ENCODE measurements around the gene EVX2. TPM values are rescaled to one million over a fixed set of nuclear protein-coding genes. Genes with fewer than 3 reads are reported as not detected.

EVX2 gene
- not detected for polyA plus RNA-seq (2013, experiment 1 of 2)
- polyA plus RNA-seq (2013, experiment 2 of 2), result not detected

- H3K79me1 ChIP-seq (ENCODE audit: low read depth, low read length), result no peaks in the 10 kb centered on the region
- no peak within 1 kb of the TSS for H3K18ac ChIP-seq (ENCODE audit: low read length)
- H2BK5ac ChIP-seq (ENCODE audit: low read length), result no peak within 1 kb of the TSS
- no peak within 1 kb of the TSS for H3K9ac ChIP-seq (ENCODE audit: low read depth, low read length, poor library complexity)
- H4K8ac ChIP-seq (ENCODE audit: low read depth, low read length), result no peak within 1 kb of the TSS
- H2AFZ ChIP-seq (ENCODE audit: low read length), result peak within 1 kb of the TSS; percentile 79
- peaks cover 62 to 100% (median 98%) of the 10 kb centered on the region in 3 experiments for H3K27me3 ChIP-seq (ENCODE audit: control insufficient read depth in 3 of 3, insufficient read depth in 3 of 3, low read depth in 1 of 3, low read length in 3 of 3)
- H2BK12ac ChIP-seq (ENCODE audit: low read length), result no peak within 1 kb of the TSS
- no peak within 1 kb of the TSS for H3K23ac ChIP-seq (ENCODE audit: low read depth, low read length, poor library complexity)
- no peak within 1 kb of the TSS for H2BK15ac ChIP-seq (ENCODE audit: low read length)
- no peak within 1 kb of the TSS for H2AK5ac ChIP-seq (ENCODE audit: low read depth, low read length)
- no peak within 1 kb of the TSS for H3K4ac ChIP-seq (ENCODE audit: low read length)
- H3K14ac ChIP-seq (ENCODE audit: low read length), result no peak within 1 kb of the TSS
- peaks cover 0 to 4% of the 10 kb centered on the region in 2 donors for H3K9me3 ChIP-seq (replicated peaks in 1 of 2; ENCODE audit: control insufficient read depth in 2 of 2, insufficient read depth in 1 of 2, low read depth in 1 of 2, low read length in 2 of 2)
- H3K27ac ChIP-seq (replicated peaks; ENCODE audit: low read length), result no peak within 1 kb of the TSS
- H3K4me3 ChIP-seq (ENCODE audit: low read length in 2 of 2), result no peak within 1 kb of the TSS
- H3K4me1 ChIP-seq (ENCODE audit: control insufficient read depth in 2 of 2, insufficient read depth in 1 of 2, low read depth in 1 of 2, low read length in 2 of 2), result peaks cover 0 to 4% of the 10 kb centered on the region in 2 donors
- WGBS, 2 donors (ENCODE audit: extremely low coverage in 2 of 2, insufficient read length in 2 of 2, insufficient replicate concordance in 1 of 2), result no CpG with 5 or more reads among the region's 27 CpGs
- no peak for DNase-seq (ENCODE audit: low spot score)
- H4K91ac ChIP-seq (ENCODE audit: low read depth, low read length, poor library complexity), result no peak within 1 kb of the TSS
- no peaks in the 10 kb centered on the region for H3K36me3 ChIP-seq (replicated peaks in 1 of 2; ENCODE audit: control insufficient read depth in 2 of 2, insufficient read depth in 2 of 2, low read length in 2 of 2)
- no peak within 1 kb of the TSS for H2BK120ac ChIP-seq (ENCODE audit: low read depth, low read length)
- no peak within 1 kb of the TSS for H3K4me2 ChIP-seq (ENCODE audit: insufficient read depth, low read length, poor library complexity, severe bottlenecking)
Measured at GRCh38 chr2:176083796-176084261, at the start of gene EVX2. Gene EVX2, minus strand, starts transcription at chr2:176083962. Its CDS starts 186 bp downstream, at chr2:176083776.

GRCh38 chr2:176133389-176133788, 49.6 kb upstream of the EVX2 start:
- peaks cover 45 to 98% (median 96%) of the 10 kb centered on the region in 3 experiments for H3K27me3 ChIP-seq (ENCODE audit: control insufficient read depth in 3 of 3, insufficient read depth in 3 of 3, low read depth in 1 of 3, low read length in 3 of 3)

GRCh38 chr2:176132205-176133171, 48.7 kb upstream of the EVX2 start:
- no peak overlapping the region for H3K27ac ChIP-seq (replicated peaks; ENCODE audit: low read length)

More at GRCh38 chr2:176133389-176133788, 49.6 kb upstream of the EVX2 start:
- Histone ChIP-seq H3K4me3 (ENCODE audit: low read length in 2 of 2) (no peak overlapping the region), H4K8ac (ENCODE audit: low read depth, low read length) (no peak overlapping the region), H3K23ac (ENCODE audit: low read depth, low read length, poor library complexity) (no peak overlapping the region), H3K4me1 (ENCODE audit: control insufficient read depth in 2 of 2, insufficient read depth in 1 of 2, low read depth in 1 of 2, low read length in 2 of 2) (peaks cover 0 to 5% of the 10 kb centered on the region in 2 donors), H2AK5ac (ENCODE audit: low read depth, low read length) (no peak overlapping the region), H2BK120ac (ENCODE audit: low read depth, low read length) (no peak overlapping the region), H3K4ac (ENCODE audit: low read length) (no peak overlapping the region), H3K9me3 (replicated peaks in 1 of 2; ENCODE audit: control insufficient read depth in 2 of 2, insufficient read depth in 1 of 2, low read depth in 1 of 2, low read length in 2 of 2) (peaks cover 2 to 10% of the 10 kb centered on the region in 2 donors), H2AFZ (ENCODE audit: low read length) (no peak overlapping the region), H2BK5ac (ENCODE audit: low read length) (no peak overlapping the region), H3K9ac (ENCODE audit: low read depth, low read length, poor library complexity) (no peak overlapping the region), H2BK15ac (ENCODE audit: low read length) (no peak overlapping the region), H3K79me1 (ENCODE audit: low read depth, low read length) (no peaks in the 10 kb centered on the region), H3K18ac (ENCODE audit: low read length) (no peak overlapping the region), H3K4me2 (ENCODE audit: insufficient read depth, low read length, poor library complexity, severe bottlenecking) (no peak overlapping the region), H3K14ac (ENCODE audit: low read length) (no peak overlapping the region), H3K36me3 (replicated peaks in 1 of 2; ENCODE audit: control insufficient read depth in 2 of 2, insufficient read depth in 2 of 2, low read length in 2 of 2) (no peaks in the 10 kb centered on the region), H2BK12ac (ENCODE audit: low read length) (no peak overlapping the region), H4K91ac (ENCODE audit: low read depth, low read length, poor library complexity) (no peak overlapping the region), H3K27ac (replicated peaks; ENCODE audit: low read length) (no peak overlapping the region)
- no peak for DNase-seq (ENCODE audit: low spot score)

GRCh38 chr2:176131848-176132158, 48.0 kb upstream of the EVX2 start:
- no peak overlapping the region for H4K91ac ChIP-seq (ENCODE audit: low read depth, low read length, poor library complexity)
- no peak overlapping the region for H3K27ac ChIP-seq (replicated peaks; ENCODE audit: low read length)
- H3K9ac ChIP-seq (ENCODE audit: low read depth, low read length, poor library complexity), result no peak overlapping the region
- H3K4me3 ChIP-seq (ENCODE audit: low read length in 2 of 2), result no peak overlapping the region
- H2AK5ac ChIP-seq (ENCODE audit: low read depth, low read length), result no peak overlapping the region
- H3K27me3 ChIP-seq (ENCODE audit: control insufficient read depth in 3 of 3, insufficient read depth in 3 of 3, low read depth in 1 of 3, low read length in 3 of 3), result peaks cover 43 to 98% (median 92%) of the 10 kb centered on the region in 3 experiments
- no peak overlapping the region for H3K14ac ChIP-seq (ENCODE audit: low read length)
- H3K4me2 ChIP-seq (ENCODE audit: insufficient read depth, low read length, poor library complexity, severe bottlenecking), result no peak overlapping the region
- no CpG with 5 or more reads among the region's 4 CpGs for WGBS, 2 donors (ENCODE audit: extremely low coverage in 2 of 2, insufficient read length in 2 of 2, insufficient replicate concordance in 1 of 2)
- peaks cover 0 to 5% of the 10 kb centered on the region in 2 donors for H3K4me1 ChIP-seq (ENCODE audit: control insufficient read depth in 2 of 2, insufficient read depth in 1 of 2, low read depth in 1 of 2, low read length in 2 of 2)
- no peak overlapping the region for H2BK120ac ChIP-seq (ENCODE audit: low read depth, low read length)
- no peak overlapping the region for H4K8ac ChIP-seq (ENCODE audit: low read depth, low read length)
- no peak overlapping the region for H3K18ac ChIP-seq (ENCODE audit: low read length)
- no peak overlapping the region for H2AFZ ChIP-seq (ENCODE audit: low read length)
- H2BK15ac ChIP-seq (ENCODE audit: low read length), result no peak overlapping the region
- no peaks in the 10 kb centered on the region for H3K79me1 ChIP-seq (ENCODE audit: low read depth, low read length)
- H3K9me3 ChIP-seq (replicated peaks in 1 of 2; ENCODE audit: control insufficient read depth in 2 of 2, insufficient read depth in 1 of 2, low read depth in 1 of 2, low read length in 2 of 2), result peaks cover 0 to 2% of the 10 kb centered on the region in 2 donors
- H3K36me3 ChIP-seq (replicated peaks in 1 of 2; ENCODE audit: control insufficient read depth in 2 of 2, insufficient read depth in 2 of 2, low read length in 2 of 2), result no peaks in the 10 kb centered on the region
- no peak overlapping the region for H3K4ac ChIP-seq (ENCODE audit: low read length)
- H3K23ac ChIP-seq (ENCODE audit: low read depth, low read length, poor library complexity), result no peak overlapping the region
- no peak overlapping the region for H2BK12ac ChIP-seq (ENCODE audit: low read length)
- DNase-seq (ENCODE audit: low spot score), result no peak
- H2BK5ac ChIP-seq (ENCODE audit: low read length), result no peak overlapping the region

More at GRCh38 chr2:176132205-176133171, 48.7 kb upstream of the EVX2 start:
- no peak overlapping the region for H2AK5ac ChIP-seq (ENCODE audit: low read depth, low read length)
- no peak overlapping the region for H2BK12ac ChIP-seq (ENCODE audit: low read length)
- H2AFZ ChIP-seq (ENCODE audit: low read length), result no peak overlapping the region
- H3K4ac ChIP-seq (ENCODE audit: low read length), result no peak overlapping the region
- no peak overlapping the region for H4K91ac ChIP-seq (ENCODE audit: low read depth, low read length, poor library complexity)
- no peak overlapping the region for H3K4me2 ChIP-seq (ENCODE audit: insufficient read depth, low read length, poor library complexity, severe bottlenecking)
- no peak overlapping the region for H3K9ac ChIP-seq (ENCODE audit: low read depth, low read length, poor library complexity)
- no peaks in the 10 kb centered on the region for H3K79me1 ChIP-seq (ENCODE audit: low read depth, low read length)
- no peak overlapping the region for H2BK5ac ChIP-seq (ENCODE audit: low read length)
- no peak for DNase-seq (ENCODE audit: low spot score)
- H3K4me1 ChIP-seq (ENCODE audit: control insufficient read depth in 2 of 2, insufficient read depth in 1 of 2, low read depth in 1 of 2, low read length in 2 of 2), result peaks cover 0 to 5% of the 10 kb centered on the region in 2 donors
- no peak overlapping the region for H3K18ac ChIP-seq (ENCODE audit: low read length)
- H2BK15ac ChIP-seq (ENCODE audit: low read length), result no peak overlapping the region
- no peak overlapping the region for H2BK120ac ChIP-seq (ENCODE audit: low read depth, low read length)
- H3K27me3 ChIP-seq (ENCODE audit: control insufficient read depth in 3 of 3, insufficient read depth in 3 of 3, low read depth in 1 of 3, low read length in 3 of 3), result peaks cover 47 to 98% (median 97%) of the 10 kb centered on the region in 3 experiments
- no peak overlapping the region for H4K8ac ChIP-seq (ENCODE audit: low read depth, low read length)
- no peak overlapping the region for H3K4me3 ChIP-seq (ENCODE audit: low read length in 2 of 2)
- peaks cover under 1 to 2% of the 10 kb centered on the region in 2 donors for H3K9me3 ChIP-seq (replicated peaks in 1 of 2; ENCODE audit: control insufficient read depth in 2 of 2, insufficient read depth in 1 of 2, low read depth in 1 of 2, low read length in 2 of 2)
- no peak overlapping the region for H3K14ac ChIP-seq (ENCODE audit: low read length)
- no CpG with 5 or more reads among the region's 33 CpGs for WGBS, 2 donors (ENCODE audit: extremely low coverage in 2 of 2, insufficient read length in 2 of 2, insufficient replicate concordance in 1 of 2)
- H3K23ac ChIP-seq (ENCODE audit: low read depth, low read length, poor library complexity), result no peak overlapping the region
- H3K36me3 ChIP-seq (replicated peaks in 1 of 2; ENCODE audit: control insufficient read depth in 2 of 2, insufficient read depth in 2 of 2, low read length in 2 of 2), result no peaks in the 10 kb centered on the region
